GM11168 (cell line): ENCODE data around the gene SYVN1.
"Not testable (repeated sequence)": the region's sequence is repeated elsewhere in the genome, so short reads cannot be mapped to it uniquely, and the experiment has no call there.

Source experiments
- in situ Hi-C: fragments of 300-500 bp; cut with MboI; formaldehyde crosslinking; loops from one replicate; pipeline ENCODE4 v1.12.0; 2022; ENCODE audit warnings: low sequenced_read_pairs; ENCODE audit not compliant: unreplicated experiment

The SYVN1 gene

GRCh38 chr11:65128182-65129145 is 5.9 kb downstream of the SYVN1 start:
- in situ Hi-C loops, result no loop called here

- in situ Hi-C loops, result no loop called here
Measured at GRCh38 chr11:65127473-65128181, 6.7 kb downstream of the SYVN1 start.

DNA sequence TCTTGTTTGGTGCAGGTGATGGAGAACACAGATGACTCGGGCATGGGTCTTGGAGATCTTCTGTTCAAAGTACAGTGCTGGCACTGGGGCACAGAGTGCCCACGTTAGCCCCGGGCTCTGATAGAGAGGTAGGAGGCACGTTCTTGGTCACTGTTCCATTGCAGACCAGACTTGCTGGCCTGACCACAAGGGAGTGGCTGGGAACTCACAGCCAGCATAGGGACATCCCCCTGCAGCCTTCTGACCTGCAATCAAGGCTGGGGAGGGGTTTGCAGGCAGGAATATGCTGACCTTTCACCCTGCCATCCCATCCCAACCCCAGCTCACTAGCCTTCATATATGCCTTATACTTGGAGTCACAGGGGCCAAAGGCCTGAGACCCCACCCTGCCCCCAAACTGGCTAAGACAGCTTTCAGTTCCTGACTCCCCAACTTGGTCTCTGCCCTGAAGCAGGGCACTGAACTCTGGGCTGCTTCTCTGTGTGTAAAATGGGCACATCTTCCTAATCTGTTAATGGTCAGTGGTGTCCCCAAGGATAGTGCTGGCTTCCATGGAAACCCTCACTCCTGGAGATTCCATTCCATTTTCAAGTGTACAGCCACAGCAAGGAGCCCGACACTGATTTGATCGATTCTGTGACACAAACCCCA is 7.6 kb downstream of the SYVN1 start:
- in situ Hi-C loops, result no loop called here

DNA sequence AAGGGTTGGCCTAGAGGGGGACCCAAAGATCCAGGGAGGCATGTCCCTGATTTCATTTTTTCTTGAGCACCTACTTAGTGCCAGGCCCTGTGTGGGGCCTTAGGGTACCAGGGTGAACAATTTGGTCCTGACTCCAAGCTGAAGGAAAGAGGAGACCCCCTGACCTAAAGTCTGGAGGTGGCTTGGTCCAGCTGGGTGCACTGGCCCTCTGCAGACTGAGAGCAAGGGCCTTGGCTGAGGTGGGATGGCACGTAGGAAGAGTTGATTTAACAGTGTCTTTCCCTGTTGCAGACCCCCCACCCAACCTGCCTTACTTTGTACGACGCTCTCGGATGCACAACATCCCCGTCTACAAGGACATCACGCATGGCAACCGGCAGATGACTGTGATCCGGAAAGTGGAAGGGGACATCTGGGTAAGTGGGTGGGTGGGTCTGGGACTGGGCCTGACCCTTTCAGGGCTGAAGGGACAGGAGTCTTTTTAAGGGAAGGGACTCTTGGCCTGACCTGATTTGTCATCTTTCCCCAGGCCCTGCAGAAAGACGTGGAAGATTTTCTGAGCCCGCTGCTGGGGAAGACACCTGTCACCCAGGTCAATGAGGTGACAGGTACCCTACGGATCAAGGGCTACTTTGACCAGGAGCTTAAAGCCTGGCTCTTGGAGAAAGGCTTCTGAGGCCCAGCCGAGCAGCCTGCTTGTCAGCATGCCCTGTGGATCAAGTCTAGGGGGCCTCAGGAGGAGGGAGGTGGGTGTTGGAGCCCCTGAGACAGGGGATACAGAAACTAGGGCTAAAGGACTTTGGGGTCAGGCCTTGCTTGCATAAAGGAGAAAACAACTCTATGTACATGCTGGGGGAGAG is 8.9 kb downstream of the SYVN1 start:
- in situ Hi-C loops, result no loop called here

GRCh38 chr11:65124480-65125196 is 9.7 kb downstream of the SYVN1 start:
- in situ Hi-C loops, result no loop called here

GRCh38 chr11:65121865-65122696 is 12.2 kb downstream of the SYVN1 start, which contains the start of the genes FAU and MRPL49:
FAU (minus strand) TSS chr11:65122134; CDS start chr11:65121813, 321 bp downstream.
MRPL49 (plus strand) TSS chr11:65122321; CDS start chr11:65122347, 26 bp downstream.
- in situ Hi-C loops, result no loop called here

DNA sequence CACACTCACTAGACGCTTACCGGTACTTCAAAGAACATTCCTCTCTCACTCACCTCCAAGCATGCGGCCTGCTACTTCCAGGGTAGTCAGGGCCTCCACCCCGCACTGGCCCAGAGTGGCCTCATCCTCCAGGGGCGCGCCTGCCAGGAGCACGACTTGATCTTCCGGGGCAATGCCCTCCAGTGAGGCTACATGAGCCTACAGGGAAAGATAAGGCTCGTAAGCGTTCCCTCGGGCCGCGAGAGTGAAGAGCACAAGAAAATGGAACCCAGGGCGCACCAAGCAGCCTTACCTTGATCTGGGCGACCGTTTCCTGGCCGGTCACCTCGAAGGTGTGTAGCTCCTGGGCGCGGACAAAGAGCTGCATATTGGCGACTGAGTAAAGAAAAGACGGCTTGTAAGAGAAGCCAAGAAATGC is 12.9 kb downstream of the SYVN1 start:
- in situ Hi-C loops, result no loop called here

DNA sequence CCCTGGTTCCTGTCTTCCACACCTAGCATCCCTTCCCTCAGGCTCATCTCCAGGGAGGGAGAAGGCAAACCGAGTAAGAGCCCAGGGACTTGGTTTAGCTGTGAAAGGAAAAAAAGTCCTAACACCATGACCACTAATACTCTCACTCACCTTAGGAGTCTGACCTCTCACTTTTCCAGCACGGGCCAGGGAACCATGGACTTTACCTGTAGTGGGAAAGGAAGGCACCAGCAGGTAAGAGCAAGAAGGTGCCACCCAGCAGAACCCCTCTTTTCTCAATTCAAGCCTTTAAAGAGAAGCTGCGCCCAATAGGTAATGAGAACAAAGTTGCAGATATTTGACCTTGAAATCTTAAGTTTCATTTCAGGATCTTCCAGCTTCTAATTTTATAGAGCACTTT is 13.5 kb downstream of the SYVN1 start:
- in situ Hi-C loops, result no loop called here

DNA sequence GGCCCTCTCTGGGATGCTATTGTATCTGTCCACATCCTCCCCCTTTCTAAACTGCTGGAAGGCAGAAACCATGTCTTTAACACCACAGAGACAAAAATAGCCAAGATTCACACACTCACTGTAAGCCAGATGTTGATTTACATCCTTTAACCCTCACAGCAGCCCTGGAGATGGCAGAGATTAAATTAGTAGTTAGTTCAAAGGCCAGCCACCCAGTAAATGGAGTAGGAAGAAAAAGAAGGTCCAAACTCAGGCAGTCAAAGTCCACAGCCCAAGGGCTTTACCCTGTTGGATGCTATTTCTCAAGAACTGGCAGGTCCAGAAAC is 14.7 kb downstream of the SYVN1 start:
- in situ Hi-C loops, result no loop called here

DNA sequence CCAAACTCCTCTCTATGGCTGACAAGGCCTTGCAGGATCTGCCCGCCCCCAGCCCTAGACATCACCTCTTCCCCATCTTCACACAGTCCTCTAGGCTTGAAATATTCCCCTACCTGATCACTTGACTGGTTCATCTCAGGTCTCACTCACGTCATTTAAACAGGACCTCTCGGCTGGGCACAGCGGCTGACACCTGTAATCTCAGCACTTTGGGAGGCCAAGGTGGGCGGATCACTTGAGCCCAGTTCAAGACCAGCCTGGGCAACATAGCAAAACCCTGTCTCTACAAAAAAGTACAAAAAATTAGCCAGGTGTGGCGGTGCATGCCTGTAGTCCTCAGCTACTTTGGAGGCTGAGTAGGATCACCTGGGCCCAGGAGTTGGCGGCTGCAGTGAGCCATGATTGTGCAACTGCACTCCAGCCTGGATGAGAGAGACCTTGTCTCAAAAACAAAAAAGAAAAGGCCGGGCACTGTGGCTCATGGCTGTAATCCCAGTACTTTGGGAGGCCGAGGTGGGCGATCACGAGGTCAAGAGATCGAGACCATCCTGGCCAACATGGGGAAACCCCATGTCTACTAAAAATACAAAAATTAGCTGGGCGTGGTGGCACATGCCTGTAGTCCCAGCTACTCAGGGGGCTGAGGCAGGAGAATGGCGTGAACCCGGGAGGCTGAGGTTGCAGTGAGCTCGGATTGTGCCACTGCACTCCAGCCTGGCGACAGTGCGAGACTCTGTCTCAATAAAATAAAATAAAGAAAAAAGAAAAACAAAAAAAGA is 15.2 kb downstream of the SYVN1 start:
- in situ Hi-C loops, result not testable (repeated sequence)

- in situ Hi-C loops, result no loop called here
Measured at GRCh38 chr11:65118097-65118837, 16.1 kb downstream of the SYVN1 start.

DNA sequence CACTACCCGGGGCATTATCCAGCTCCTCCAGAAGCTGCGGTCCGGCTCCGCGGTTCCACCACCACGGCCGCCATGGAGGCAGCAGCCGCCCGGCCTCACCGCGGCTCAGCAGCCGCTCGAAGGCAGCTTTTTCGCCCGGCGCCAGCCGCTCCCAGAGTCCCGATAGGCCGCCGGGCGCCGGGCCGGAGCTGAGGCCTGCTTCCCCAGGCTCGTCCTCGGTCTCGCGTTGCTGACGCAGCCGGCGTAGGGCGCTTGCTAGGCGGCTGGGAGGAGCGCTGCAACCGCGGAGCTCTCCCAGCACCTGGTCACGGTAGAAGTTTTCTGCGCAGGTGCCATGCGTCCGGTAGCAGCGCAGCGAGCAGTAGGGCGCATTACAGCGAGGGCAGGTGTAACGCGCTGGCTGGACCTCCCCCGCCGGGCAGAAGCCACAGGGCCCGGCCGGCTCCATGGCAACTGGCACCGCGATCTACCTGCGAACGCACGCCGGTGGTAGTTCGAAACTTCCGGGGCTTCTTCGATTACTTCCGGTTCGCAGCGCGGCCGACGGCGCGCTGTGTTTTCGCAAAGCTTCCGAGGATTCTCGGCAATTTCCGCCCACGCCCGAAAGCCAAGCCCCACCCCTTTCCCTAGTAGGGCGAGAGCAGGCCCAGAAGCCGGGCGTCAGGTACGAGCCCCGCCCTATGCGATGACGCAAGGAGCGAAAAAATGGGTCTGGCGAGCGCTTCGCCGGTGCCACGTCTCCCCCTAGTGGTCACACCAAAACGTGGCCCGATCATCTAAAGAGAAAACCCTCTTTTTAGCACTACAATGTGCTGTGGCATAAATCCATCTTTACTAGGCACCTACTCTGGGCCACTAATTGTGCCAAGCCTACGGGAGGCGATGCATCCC is 16.9 kb downstream of the SYVN1 start, which contains the start of gene ZNHIT2:
ZNHIT2 (minus strand) TSS at position 496 of the 891 bp plus-strand sequence; CDS start at position 448, 48 bp downstream.
- in situ Hi-C loops, result no loop called here

GRCh38 chr11:65116370-65117205 is 17.7 kb downstream of the SYVN1 start:
- in situ Hi-C loops, result no loop called here

- in situ Hi-C loops, result no loop called here
Measured at GRCh38 chr11:65115361-65116082, 18.8 kb downstream of the SYVN1 start.
